ENCODE measurements around the gene SLC34A1. TPM values are rescaled to one million over a fixed set of nuclear protein-coding genes. Genes with fewer than 3 reads are reported as not detected.

The SLC34A1 gene
- total RNA-seq, 1 experiment from 2014 or later = not detected

- Mint-ChIP-seq H3K4me1 (ENCODE audit: low read depth, unreplicated experiment) (peaks cover 17% of the 10 kb centered on the region), H3K36me3 (ENCODE audit: insufficient read depth, unreplicated experiment) (peaks cover 9% of the 10 kb centered on the region), H3K27me3 (ENCODE audit: insufficient read depth, unreplicated experiment) (no peaks in the 10 kb centered on the region), H3K27ac (ENCODE audit: unreplicated experiment) (no peak overlapping the region), H3K4me3 (ENCODE audit: unreplicated experiment) (no peak overlapping the region), H3K9me3 (ENCODE audit: unreplicated experiment) (peaks cover 15% of the 10 kb centered on the region)
- no peaks in the 10 kb centered on the region for H3K27me3 ChIP-seq (replicated peaks; ENCODE audit: control insufficient read depth, insufficient read depth, low read length)
- H3K36me3 ChIP-seq (ENCODE audit: control insufficient read depth, insufficient read depth, low read length) = 0 out of 2 replicates have a peak, but pooled peaks cover 1% of the 10 kb centered on the region
- TF ChIP-seq CTCF (IDR thresholded peaks at IDR 0.05; ENCODE audit: insufficient read depth in 1 of 2, low read depth in 1 of 2, low read length in 1 of 2, severe bottlenecking in 1 of 2, unreplicated experiment in 1 of 2) = no peak
- no peak overlapping the region for H3K4me3 ChIP-seq (ENCODE audit: low read depth, low read length)
- no peak for DNase-seq
- intact Hi-C loops (cut with micrococcal nuclease; ENCODE audit: unreplicated experiment) = no loop called here
- ChIA-PET POLR2A (no interaction called here), CTCF (interaction anchor here (1.1 kb wide), 1 partner anchor 16 kb away, joined by 3 read pairs; no protein-coding TSS in a partner anchor)
- H3K9me3 ChIP-seq = no peaks in the 10 kb centered on the region
- BruUV-seq (replicated peaks) = no TSS peak
- H3K4me1 ChIP-seq = peaks cover 12% of the 10 kb centered on the region; the same call in 1 of the 2 replicates
These were observed 29.5 kb upstream of the SLC34A1 start for GRCh38 chr5:177354711-177355110.

DNA sequence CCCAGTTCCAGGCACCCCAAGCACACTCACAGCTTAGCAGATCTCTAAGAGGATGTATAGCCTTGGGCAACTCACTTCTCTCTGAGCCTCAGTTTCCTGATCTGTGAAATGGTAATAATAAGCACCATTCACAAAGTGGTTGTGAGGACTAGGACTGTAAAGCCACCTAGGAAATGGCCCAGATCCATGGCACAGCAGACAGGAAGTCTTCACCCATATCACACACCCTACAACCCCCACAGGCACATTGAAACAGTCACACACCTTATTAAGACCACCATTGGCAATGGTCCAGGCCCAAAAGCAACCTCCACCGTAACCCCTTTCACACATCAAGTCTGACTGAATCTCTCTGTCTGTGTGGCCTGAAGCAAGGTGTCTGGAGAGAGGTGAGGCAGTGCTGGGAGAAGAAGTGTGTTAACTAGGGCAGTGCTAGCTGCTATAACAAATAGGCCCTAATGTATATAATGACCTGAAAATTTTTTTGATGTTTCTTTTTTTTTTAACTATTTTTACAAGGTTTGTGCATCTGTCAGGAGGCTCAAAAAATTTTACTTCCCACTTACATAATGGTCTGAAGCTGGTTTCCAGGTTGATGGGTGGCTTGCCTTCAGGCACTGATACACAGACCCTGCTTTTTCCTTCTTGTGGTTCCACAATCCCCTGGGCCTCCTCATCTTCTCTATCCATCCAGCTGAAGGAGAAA is 28.9 kb upstream of the SLC34A1 start:
- intact Hi-C loops (cut with micrococcal nuclease; ENCODE audit: unreplicated experiment) = no loop called here
- no peak overlapping the region for H3K27ac Mint-ChIP-seq (ENCODE audit: unreplicated experiment)
- H3K4me1 Mint-ChIP-seq (ENCODE audit: low read depth, unreplicated experiment) = peaks cover 11% of the 10 kb centered on the region
- H3K27me3 Mint-ChIP-seq (ENCODE audit: insufficient read depth, unreplicated experiment) = no peaks in the 10 kb centered on the region
- Histone ChIP-seq H3K27me3 (replicated peaks; ENCODE audit: control insufficient read depth, insufficient read depth, low read length) (no peaks in the 10 kb centered on the region), H3K4me1 (peaks cover 7% of the 10 kb centered on the region; the same call in 1 of the 2 replicates), H3K9me3 (no peaks in the 10 kb centered on the region), H3K36me3 (ENCODE audit: control insufficient read depth, insufficient read depth, low read length) (no peaks in the 10 kb centered on the region), H3K4me3 (ENCODE audit: low read depth, low read length) (no peak overlapping the region)
- POLR2A ChIA-PET = no interaction called here
- DNase-seq = no peak
- peaks cover 15% of the 10 kb centered on the region for H3K9me3 Mint-ChIP-seq (ENCODE audit: unreplicated experiment)
- no peak overlapping the region for H3K4me3 Mint-ChIP-seq (ENCODE audit: unreplicated experiment)
- no TSS peak for BruUV-seq (replicated peaks)
- CTCF ChIA-PET = interaction anchor here (0.7 kb wide), 1 partner anchor 22 kb away, joined by 8 read pairs; no protein-coding TSS in a partner anchor
- no peak for TF ChIP-seq CTCF (IDR thresholded peaks at IDR 0.05; ENCODE audit: insufficient read depth in 1 of 2, low read depth in 1 of 2, low read length in 1 of 2, severe bottlenecking in 1 of 2, unreplicated experiment in 1 of 2)
- H3K36me3 Mint-ChIP-seq (ENCODE audit: insufficient read depth, unreplicated experiment) = peaks cover 9% of the 10 kb centered on the region

DNA sequence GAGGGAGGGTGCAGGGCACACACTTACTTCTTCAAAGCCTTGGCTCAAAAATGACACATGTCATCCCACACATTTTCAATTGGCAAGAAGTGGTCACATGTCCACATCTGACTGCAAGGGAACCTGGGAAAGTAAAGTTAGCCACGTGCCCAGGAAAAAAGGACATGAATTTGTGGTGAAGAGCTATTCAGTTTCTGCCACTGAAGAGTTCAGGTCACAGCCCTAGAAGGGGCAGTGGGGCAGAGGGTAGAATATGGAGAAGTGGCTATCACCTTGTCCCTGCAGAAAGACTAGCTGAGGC is 28.4 kb upstream of the SLC34A1 start:
- no peak overlapping the region for H3K4me3 ChIP-seq (ENCODE audit: low read depth, low read length)
- ChIA-PET CTCF (interaction anchor here (0.7 to 1.4 kb wide), 3 partner anchors 15 to 53 kb away, joined by 4 to 9 read pairs (median 8); no protein-coding TSS in a partner anchor), POLR2A (no interaction called here)
- BruUV-seq (replicated peaks) = no TSS peak
- H3K27ac Mint-ChIP-seq (ENCODE audit: unreplicated experiment) = no peak overlapping the region
- no peak for TF ChIP-seq CTCF (IDR thresholded peaks at IDR 0.05; ENCODE audit: insufficient read depth in 1 of 2, low read depth in 1 of 2, low read length in 1 of 2, severe bottlenecking in 1 of 2, unreplicated experiment in 1 of 2)
- peaks cover 15% of the 10 kb centered on the region for H3K9me3 Mint-ChIP-seq (ENCODE audit: unreplicated experiment)
- no peak for DNase-seq
- H3K9me3 ChIP-seq = no peaks in the 10 kb centered on the region
- H3K27me3 Mint-ChIP-seq (ENCODE audit: insufficient read depth, unreplicated experiment) = no peaks in the 10 kb centered on the region
- intact Hi-C loops (cut with micrococcal nuclease; ENCODE audit: unreplicated experiment) = no loop called here
- H3K4me1 Mint-ChIP-seq (ENCODE audit: low read depth, unreplicated experiment) = peaks cover 9% of the 10 kb centered on the region
- no peaks in the 10 kb centered on the region for H3K36me3 ChIP-seq (ENCODE audit: control insufficient read depth, insufficient read depth, low read length)
- peaks cover 4% of the 10 kb centered on the region; the same call in 1 of the 2 replicates for H3K4me1 ChIP-seq
- H3K4me3 Mint-ChIP-seq (ENCODE audit: unreplicated experiment) = no peak overlapping the region
- H3K36me3 Mint-ChIP-seq (ENCODE audit: insufficient read depth, unreplicated experiment) = peaks cover 9% of the 10 kb centered on the region
- H3K27me3 ChIP-seq (replicated peaks; ENCODE audit: control insufficient read depth, insufficient read depth, low read length) = no peaks in the 10 kb centered on the region
